GM18861 (cell line): ENCODE measurements around the gene IQCK.

Source experiments
- ATAC-seq: cut with Tn5 transposase; IDR thresholded peaks from one replicate; pipeline ENCODE4 v1.9.1; 2021; ENCODE audit not compliant: unreplicated experiment

The IQCK gene

DNA sequence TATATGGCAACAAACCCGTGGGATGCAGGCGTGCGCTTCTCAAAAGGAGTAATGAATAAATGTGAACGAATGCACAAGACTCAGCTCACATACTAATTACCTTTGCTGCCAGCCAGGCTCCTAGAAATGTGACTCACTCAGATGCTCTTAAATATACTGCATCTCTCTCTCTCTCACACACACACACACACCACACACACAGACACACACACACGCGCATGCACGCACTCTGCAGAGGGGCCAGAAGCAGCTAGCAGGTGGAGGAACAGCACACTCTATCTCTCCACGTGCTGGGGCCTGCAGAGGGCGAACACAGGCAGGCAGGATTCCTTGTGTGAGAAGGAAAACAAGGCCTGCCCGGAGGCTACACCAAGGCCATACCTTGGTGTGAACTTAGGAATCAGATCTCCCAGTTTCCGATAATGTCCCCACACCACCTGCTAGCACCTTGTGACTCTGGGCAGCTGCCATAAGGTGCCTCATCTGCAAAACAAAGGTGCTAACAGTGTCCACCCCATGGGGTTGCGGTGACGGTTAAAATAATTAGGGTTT is 161.2 kb downstream of the IQCK start:
- no peak for ATAC-seq

DNA sequence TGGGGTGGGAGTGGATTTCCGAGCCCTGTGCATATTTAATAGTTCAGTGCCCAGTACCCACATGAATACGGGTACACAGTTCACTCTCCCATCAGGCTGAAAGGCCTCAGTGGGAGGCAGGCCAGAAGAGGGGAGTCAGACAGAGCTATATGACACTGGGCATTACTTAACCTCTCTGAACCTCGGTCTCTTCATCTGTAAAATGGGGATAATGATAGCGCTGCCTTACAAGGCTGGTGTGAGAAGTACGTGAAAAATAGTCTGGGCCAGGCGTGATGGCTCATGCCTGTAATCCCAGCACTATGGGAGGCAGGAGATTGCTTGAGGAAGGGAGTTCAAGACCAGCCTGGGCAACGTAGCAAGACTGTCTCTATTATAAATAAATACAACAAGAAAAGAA is 163.0 kb downstream of the IQCK start:
- ATAC-seq = no peak

DNA sequence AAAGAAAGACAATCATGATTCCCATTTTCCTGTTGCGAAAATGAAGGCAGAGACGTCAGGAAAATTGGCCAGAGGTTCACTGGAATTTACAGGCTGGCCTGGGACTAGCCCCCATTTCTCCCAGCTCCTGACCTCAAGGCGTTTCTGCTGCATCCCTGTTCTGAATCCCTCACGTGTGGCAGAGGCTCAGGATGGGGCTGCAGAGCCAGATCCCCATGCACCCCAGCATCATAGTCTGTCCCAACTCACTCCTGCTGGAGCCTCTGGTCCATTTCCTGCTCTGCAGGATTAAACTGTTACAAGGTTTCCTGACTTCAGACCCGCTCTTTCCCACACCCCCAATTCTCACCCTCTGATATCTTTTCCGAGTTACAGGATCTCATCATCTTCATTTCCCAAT is 163.7 kb downstream of the IQCK start:
- no peak for ATAC-seq

- no peak for ATAC-seq
Measured at GRCh38 chr16:19882186-19882585, 164.1 kb downstream of the IQCK start.

DNA sequence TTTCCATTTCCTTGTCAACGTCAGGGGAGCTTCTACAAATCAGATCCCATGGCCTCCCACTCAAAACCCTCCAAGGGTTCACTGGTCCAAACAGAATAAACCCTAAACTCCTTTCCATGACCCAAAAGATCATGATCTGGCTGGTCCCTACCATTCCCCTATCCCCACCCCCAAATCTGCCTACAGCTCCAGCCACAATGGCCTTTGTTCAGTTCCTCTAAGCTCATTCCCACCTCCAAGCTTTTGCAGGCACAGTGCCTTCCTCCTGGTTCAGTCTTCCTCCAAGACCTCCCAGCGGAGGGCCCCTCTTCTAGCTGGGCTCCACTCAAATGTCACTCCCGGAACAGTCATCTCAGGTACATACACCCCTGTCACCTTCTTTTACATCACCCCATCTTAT is 164.6 kb downstream of the IQCK start:
- ATAC-seq = no peak

GRCh38 chr16:19883296-19883965 is 165.4 kb downstream of the IQCK start:
- no peak for ATAC-seq

- no peak for ATAC-seq
Measured at GRCh38 chr16:19883966-19884485, 166.0 kb downstream of the IQCK start.

DNA sequence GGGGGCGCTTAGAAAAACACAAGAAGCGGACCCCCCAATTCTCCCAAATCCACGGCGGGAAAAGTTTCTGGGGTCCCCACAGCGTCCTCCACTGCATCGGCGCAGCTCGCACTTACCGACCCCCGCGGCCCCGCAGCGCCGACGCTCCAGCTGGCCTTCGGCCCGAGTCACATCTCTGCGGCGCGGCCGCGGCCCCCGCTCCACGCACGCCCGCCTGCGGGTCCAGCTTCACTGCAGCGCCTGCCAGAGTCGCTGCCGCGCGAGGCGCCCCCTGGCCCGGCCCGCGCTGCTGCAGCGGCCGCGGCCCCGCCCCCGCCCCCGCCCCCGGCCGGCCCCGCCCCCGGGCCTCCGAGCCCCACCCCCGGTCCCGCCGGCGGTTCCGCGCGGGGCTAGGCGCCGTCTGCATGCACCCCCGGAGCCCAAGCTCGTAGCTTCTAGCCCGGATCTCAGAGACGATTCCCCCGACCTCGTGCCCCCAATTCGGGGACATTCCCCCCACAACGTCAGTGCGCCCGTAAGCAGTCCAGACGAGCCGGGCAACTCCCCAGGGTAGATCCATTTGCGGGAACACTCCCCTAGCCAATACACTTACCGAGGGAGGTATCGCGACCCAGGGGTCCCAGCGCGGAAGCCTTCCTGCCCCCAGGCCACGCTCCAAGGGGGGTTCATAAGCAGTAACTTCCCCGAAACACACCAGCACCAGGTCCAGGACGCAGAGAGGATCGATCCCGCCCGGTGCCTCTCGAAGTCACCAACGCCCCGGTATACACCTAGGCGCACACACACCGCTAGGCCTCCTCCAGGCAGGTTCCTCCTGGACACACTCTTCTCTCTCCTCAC is 166.8 kb downstream of the IQCK start, which contains the start of gene GPRC5B:
GPRC5B (minus strand) TSS at position 238 of the 840 bp plus-strand sequence. CDS start 12,003 bp downstream, outside the sequence.
- no peak for ATAC-seq

DNA sequence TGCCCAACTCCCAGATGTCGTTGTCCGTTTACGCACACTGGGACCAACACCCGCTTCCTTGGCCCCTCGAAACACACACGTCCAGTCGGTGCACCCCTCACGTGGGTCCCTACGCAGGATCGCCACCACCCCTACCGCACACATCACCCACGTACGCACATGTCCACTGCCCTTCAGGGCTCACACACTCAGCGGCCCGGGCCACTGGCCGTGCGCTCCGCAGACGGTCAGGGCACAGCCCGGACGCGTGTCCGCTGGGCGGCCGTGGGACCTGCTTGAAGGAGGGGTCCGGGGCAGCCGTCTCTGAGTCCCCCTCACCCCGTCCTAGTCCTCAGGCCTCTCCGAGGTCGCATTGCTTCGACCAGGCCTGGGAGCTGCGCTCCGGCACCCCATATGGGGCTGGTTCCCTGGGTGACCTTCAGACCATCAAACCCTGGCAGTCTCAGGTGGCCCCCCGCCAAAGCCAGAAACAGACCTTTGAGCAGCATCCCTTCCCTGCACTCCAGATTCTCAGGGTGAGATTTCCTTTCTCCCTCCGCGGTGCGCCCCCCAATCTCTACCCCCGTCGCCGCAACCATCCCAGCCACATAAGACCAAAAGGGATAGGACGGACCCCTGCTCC is 167.5 kb downstream of the IQCK start:
- ATAC-seq = no peak

DNA sequence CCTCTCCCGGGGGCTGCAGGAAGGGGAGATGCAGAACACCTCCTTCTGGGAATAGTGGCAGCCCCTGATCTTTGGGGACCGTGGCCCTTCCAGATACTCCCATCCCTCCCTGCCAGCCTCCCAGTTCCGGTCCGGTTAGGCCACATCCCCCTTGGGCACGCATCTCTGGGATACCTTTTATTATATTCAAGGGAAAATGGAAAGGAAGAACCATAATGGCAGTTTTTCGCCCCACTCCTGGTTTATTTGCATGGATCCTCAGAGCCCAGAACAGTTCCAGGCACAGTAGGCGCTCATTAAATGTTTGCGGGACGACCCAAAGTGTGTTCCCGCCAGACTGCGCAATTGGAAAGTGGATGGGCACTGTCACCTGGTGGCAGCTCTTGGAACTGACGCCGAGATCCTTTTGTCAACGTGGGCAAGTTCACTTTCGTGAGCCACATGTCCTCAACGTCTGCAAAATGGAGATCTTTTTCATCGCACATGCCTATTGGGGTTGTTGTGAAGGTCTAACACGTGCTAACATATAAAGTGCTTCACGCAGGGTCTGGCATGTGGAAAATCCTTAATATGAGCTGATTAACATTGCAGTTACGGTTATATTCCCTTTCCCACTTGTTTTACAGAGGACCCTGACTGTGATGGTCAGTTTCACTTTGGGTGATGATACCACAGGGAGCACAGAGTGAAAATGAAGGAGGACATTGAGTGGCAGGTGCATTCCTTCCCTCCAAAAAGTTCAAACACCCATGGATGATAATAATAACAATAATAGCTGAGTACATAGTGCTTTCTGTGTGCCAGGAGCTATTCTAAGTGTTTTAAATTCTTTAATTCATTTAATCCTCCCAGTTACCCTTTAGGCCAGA is 168.2 kb downstream of the IQCK start:
- peak; percentile 68 for ATAC-seq

GRCh38 chr16:19888834-19889233 is 170.8 kb downstream of the IQCK start:
- no peak for ATAC-seq

DNA sequence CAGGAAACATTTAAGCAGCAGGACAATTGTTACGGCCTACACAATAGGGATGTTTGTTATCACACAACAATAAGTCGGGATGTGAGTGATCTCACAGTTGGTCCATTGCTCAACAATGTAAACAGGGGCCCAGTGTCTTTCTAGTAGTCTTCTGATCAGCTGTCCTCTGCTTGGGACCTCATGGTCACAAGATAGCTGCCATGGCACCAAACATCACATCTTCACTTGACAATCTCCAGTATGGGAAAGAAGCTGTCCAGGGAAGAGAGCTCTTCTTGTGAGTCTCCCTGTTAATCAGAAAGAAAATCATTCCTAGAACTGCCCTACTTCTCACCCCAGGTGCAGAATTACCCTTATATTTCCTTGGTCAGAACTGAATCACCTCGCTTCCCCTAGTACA is 172.8 kb downstream of the IQCK start:
- ATAC-seq = no peak

DNA sequence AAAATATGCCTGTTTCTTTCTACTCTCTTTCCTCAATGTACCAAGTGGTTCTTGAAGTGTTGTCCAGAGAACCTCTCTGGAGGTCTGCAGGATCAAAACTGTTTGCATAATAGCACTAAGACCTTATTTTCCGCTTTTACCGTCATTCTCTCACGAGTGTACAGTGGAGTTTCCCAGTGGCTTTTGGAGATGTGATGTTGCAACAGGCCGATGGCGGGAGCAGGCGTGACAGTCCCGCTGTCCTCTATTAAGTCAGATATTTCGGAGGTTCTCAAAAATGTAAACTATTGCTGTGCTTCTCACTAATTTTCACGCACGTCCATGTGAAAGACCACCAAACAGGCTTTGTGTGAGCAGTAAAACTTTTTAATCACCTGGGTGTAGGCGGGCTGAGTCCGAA is 174.8 kb downstream of the IQCK start:
- no peak for ATAC-seq

- no peak for ATAC-seq
Measured at GRCh38 chr16:19894586-19894985, 176.5 kb downstream of the IQCK start.

DNA sequence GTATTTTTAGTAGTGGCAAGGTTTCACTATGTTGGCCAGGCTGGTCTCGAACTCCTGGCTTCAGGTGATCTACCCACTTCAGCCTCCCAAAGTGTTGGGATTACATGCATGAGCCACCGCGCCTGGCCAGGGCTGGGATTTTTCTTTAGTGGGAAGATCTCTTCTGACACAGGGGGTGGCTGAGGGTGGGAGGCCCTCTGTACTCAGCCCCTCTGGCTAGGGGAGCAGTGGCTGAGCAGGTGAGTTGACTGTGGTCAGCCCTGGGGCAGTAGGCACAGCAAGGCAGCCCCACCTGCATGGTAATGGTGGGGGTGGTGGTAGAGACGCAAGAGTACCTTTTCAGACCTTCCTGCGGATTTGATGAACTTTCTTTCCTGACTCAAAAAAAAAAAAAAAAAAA is 178.9 kb downstream of the IQCK start:
- ATAC-seq = no peak

DNA sequence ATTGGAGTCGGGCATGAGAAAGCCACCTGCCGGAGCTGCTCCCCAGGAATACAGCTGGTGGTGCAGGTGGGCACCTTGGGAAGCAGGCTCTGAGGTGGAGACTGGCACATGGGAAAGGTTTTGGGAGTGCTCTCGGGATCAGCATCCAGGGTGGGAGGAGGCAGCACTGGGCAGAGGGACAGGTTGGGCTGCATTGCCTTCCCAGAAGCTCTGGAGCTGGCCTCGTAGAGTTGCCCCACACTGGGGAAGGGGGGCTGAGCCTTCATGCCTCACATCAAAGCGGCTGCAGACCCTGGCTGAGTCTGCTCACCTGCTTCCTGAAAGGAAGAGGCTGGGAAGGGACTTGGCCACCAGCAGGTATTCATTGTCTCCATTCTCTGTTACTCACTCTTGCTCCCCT is 180.1 kb downstream of the IQCK start:
- ATAC-seq = no peak

DNA sequence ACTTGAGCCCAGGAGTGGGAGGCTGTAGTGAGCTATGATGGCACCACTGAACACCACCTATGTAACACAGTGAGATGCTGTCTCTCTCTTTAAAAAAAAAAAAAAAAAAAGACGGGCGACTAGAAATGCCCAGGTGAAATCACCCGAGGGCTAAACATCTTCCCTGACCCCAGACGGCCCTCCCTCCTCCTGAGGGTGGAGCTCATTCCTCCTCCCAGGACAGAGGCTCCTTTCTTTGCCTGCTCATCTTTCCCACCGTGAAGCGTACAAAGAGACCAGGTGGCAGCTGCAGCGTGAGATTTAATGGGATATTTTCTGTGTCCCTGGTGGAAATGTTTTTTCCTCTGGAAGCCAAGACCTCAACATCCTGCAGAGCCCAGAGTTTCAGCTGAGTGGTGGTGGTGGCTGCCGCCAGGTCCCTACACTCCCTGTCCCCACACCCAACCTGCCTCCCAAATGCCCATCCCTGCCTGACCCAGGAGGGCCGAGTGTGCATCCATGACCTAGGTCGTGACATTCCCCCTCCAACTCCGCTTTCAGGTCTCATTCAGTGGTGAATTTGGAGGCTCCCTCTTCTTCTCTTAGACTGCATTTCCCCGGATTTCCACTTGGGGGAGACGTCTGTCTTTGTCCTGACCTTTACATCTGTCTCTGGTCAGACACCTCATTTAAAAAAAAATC is 181.0 kb downstream of the IQCK start:
- ATAC-seq = no peak

GRCh38 chr16:19899605-19899955 is 181.5 kb downstream of the IQCK start:
- no peak for ATAC-seq

GRCh38 chr16:19901164-19901563 is 183.1 kb downstream of the IQCK start:
- no peak for ATAC-seq
